Testis (tissue), 3 donors: Measurements from ENCODE around the gene WDR74. TPM values are rescaled to one million over a fixed set of nuclear protein-coding genes. Genes with fewer than 3 reads are reported as not detected.

ENCODE experiments used
- DNase-seq: peaks from one replicate; pipeline ENCODE4 v3.0.0-alpha.2; 2019
- H3K27ac ChIP-seq, 2 donors: fragments of 200-600 bp; sonication (generic); one replicate each; pipeline ENCODE4 v1.5.1; 2019
- H3K27me3 ChIP-seq: fragments of 200-600 bp; sonication (generic); one replicate; pipeline ENCODE4 v1.5.1; 2019
- H3K36me3 ChIP-seq: fragments of 200-600 bp; sonication (generic); one replicate; pipeline ENCODE4 v1.5.1; 2017; ENCODE audit warnings: low read depth; ENCODE audit errors: missing control alignments
- H3K4me1 ChIP-seq: fragments of 200-600 bp; sonication (generic); one replicate; pipeline ENCODE4 v1.5.1; 2019
- H3K4me3 ChIP-seq, 2 donors: fragments of 200-600 bp; sonication (generic); one replicate each; pipeline ENCODE4 v1.5.1; 2017 to 2019
- H3K9me3 ChIP-seq: fragments of 200-600 bp; sonication (generic); one replicate; pipeline ENCODE4 v1.5.1; 2017
- CTCF ChIP-seq, 3 experiments: fragments of 450-650 bp in 2 of 3; fragments of 200-600 bp in 1 of 3; sonication (generic) in 1 of 3; IDR thresholded peaks; one replicate each; pipeline ENCODE4 v1.5.1; 2016 to 2019; ENCODE audit warnings: antibody characterized with exemption in 3 of 3, mild to moderate bottlenecking in 2 of 3, moderate library complexity in 1 of 3
- POLR2A ChIP-seq: fragments of 450-650 bp; IDR thresholded peaks from one replicate; pipeline ENCODE4 v1.6.1; 2017; ENCODE audit warnings: antibody characterized with exemption, mild to moderate bottlenecking, moderate library complexity
- WGBS, 2 donors: methylation state at CpG; one replicate each; pipeline ENCODE4 v1.1.5; 2018; 5-methylcytosine and 5-hydroxymethylcytosine counted together
- intact Hi-C: fragments of 100-400 bp; cut with DNase I; formaldehyde crosslinking; loops from one replicate; pipeline ENCODE4 v1.15.1; 2023; ENCODE audit warnings: low total_unique reads
- polyA plus RNA-seq: library from polyadenylated mRNA; stranded (reverse); fragments of 350-450 nt; fragmentation: Illumina TruSeq; extraction: RNeasy Lipid Tissue Mini Kit (QIAGEN cat#74804); gene quantifications from one replicate; pipeline ENCODE4 v1.2.3, GENCODE V29; 2014; ENCODE audit warnings: low read depth, low replicate concordance; ENCODE audit not compliant: insufficient read depth
- total RNA-seq, 2 donors: library from RNA; depleted of rRNA; stranded (reverse); fragments of >200 nt; gene quantifications; one replicate each; pipeline ENCODE4 v1.2.3, GENCODE V29; 2016

Gene WDR74
- total and polyA plus RNA-seq, 3 donors from 2014 or later: 33.4 to 46.7 (median 39.0) TPM

GRCh38 chr11:62816557-62816956, 22.8 kb downstream of the WDR74 start:
- no peak overlapping the region for H3K27ac ChIP-seq
- intact Hi-C loops: no loop called here
- no peak overlapping the region for H3K4me3 ChIP-seq
- 90 to 91% methylated on average over 8 of the region's 8 CpGs for WGBS, 2 donors
- H3K36me3 ChIP-seq: no peaks in the 10 kb centered on the region
- H3K4me1 ChIP-seq: no peaks in the 10 kb centered on the region
- H3K27me3 ChIP-seq: no peaks in the 10 kb centered on the region
- H3K9me3 ChIP-seq: no peaks in the 10 kb centered on the region
- no peak for DNase-seq
- TF ChIP-seq CTCF (IDR thresholded peaks at IDR 0.05): no peak
- TF ChIP-seq POLR2A: no peak

GRCh38 chr11:62811659-62812058, 27.7 kb downstream of the WDR74 start:
- whole genome bisulfite sequencing, 2 donors: 58 to 63% methylated on average over 2 of the region's 2 CpGs
- TF ChIP-seq POLR2A: no peak
- TF ChIP-seq CTCF (IDR thresholded peaks at IDR 0.05): no peak
- no peak overlapping the region for H3K27ac ChIP-seq
- H3K27me3 ChIP-seq: no peaks in the 10 kb centered on the region
- H3K9me3 ChIP-seq: no peaks in the 10 kb centered on the region
- no peak overlapping the region for H3K4me3 ChIP-seq
- intact Hi-C loops: no loop called here
- H3K36me3 ChIP-seq: no peaks in the 10 kb centered on the region
- no peaks in the 10 kb centered on the region for H3K4me1 ChIP-seq
- no peak for DNase-seq

GRCh38 chr11:62810748-62811147, 28.6 kb downstream of the WDR74 start:
- no peak overlapping the region for H3K27ac ChIP-seq
- DNase-seq: no peak
- no peak overlapping the region for H3K4me3 ChIP-seq
- TF ChIP-seq POLR2A (no peak), CTCF (IDR thresholded peaks at IDR 0.05) (no peak)
- H3K27me3 ChIP-seq: no peaks in the 10 kb centered on the region
- intact Hi-C loops: no loop called here
- H3K4me1 ChIP-seq: no peaks in the 10 kb centered on the region
- no peaks in the 10 kb centered on the region for H3K36me3 ChIP-seq
- WGBS, 2 donors: 39% methylated on average over 1 of the region's 1 CpG
- H3K9me3 ChIP-seq: no peaks in the 10 kb centered on the region

- no peak for TF ChIP-seq POLR2A
- 69 to 76% methylated on average over 5 of the region's 5 CpGs for WGBS, 2 donors
These were observed 32.7 kb downstream of the WDR74 start for GRCh38 chr11:62806611-62807121.

GRCh38 chr11:62805961-62806441, 33.4 kb downstream of the WDR74 start:
- peak overlapping the region; percentile 75 to 95 for H3K4me3 ChIP-seq
- no peaks in the 10 kb centered on the region for H3K36me3 ChIP-seq
- intact Hi-C loops: no loop called here
- H3K27ac ChIP-seq: peak overlapping the region; percentile 80 to 92
- H3K4me1 ChIP-seq: peaks cover 10% of the 10 kb centered on the region
- H3K27me3 ChIP-seq: no peaks in the 10 kb centered on the region
- no peak for DNase-seq
- H3K9me3 ChIP-seq: no peaks in the 10 kb centered on the region
- TF ChIP-seq POLR2A (no peak), CTCF (IDR thresholded peaks at IDR 0.05) (no peak)
- WGBS, 2 donors: 27 to 33% methylated on average over 12 of the region's 12 CpGs

More at GRCh38 chr11:62806611-62807121, 32.7 kb downstream of the WDR74 start:
- no peak for DNase-seq
- Histone ChIP-seq H3K4me1 (peaks cover 10% of the 10 kb centered on the region), H3K36me3 (no peaks in the 10 kb centered on the region), H3K27me3 (no peaks in the 10 kb centered on the region), H3K4me3 (no peak overlapping the region), H3K27ac (no peak overlapping the region), H3K9me3 (no peaks in the 10 kb centered on the region)
- intact Hi-C loops: no loop called here
